OCI-LY1 (cell line): ENCODE measurements around the gene SPATA32.

ENCODE experiments used
- H2AFZ ChIP-seq: fragments of 200-600 bp; sonication (generic), shearing (Covaris generic); 2 replicates; pipeline ENCODE4 v1.6.0; 2014; ENCODE audit warnings: antibody characterized with exemption, mild to moderate bottlenecking, low read length
- H3F3A ChIP-seq: fragments of 200-600 bp; sonication (generic), shearing (Covaris generic); 2 replicates; pipeline ENCODE4 v1.6.0; 2014; ENCODE audit warnings: mild to moderate bottlenecking, antibody characterized with exemption, low read length, moderate library complexity; ENCODE audit not compliant: insufficient read depth
- H3K27ac ChIP-seq: fragments of 200-600 bp; sonication (generic); 2 replicates; pipeline ENCODE4 v1.5.1; 2014; ENCODE audit warnings: low read length, mixed run types, mild to moderate bottlenecking, low read depth; ENCODE audit not compliant: poor library complexity, severe bottlenecking
- H3K27me3 ChIP-seq: fragments of 200-600 bp; sonication (generic); 2 replicates; pipeline ENCODE4 v1.6.0; 2014; ENCODE audit warnings: antibody characterized with exemption, mild to moderate bottlenecking, low read length, moderate library complexity; ENCODE audit not compliant: insufficient read depth
- H3K36me3 ChIP-seq: fragments of 200-600 bp; sonication (generic); 2 replicates; pipeline ENCODE4 v1.6.1; 2014; ENCODE audit warnings: mild to moderate bottlenecking, antibody characterized with exemption, low read length, moderate library complexity, mixed read lengths; ENCODE audit not compliant: insufficient read depth
- H3K4me1 ChIP-seq: fragments of 200-600 bp; sonication (generic); 2 replicates; pipeline ENCODE4 v1.5.1; 2014; ENCODE audit warnings: mild to moderate bottlenecking, low read length, moderate library complexity; ENCODE audit not compliant: insufficient read depth, severe bottlenecking
- H3K4me2 ChIP-seq: fragments of 200-600 bp; sonication (generic), shearing (Covaris generic); 2 replicates; pipeline ENCODE4 v1.6.1; 2014; ENCODE audit warnings: low read length
- H3K4me3 ChIP-seq: fragments of 200-600 bp; sonication (generic); 2 replicates; pipeline ENCODE4 v1.5.1; 2014; ENCODE audit warnings: low read length, low read depth, mild to moderate bottlenecking, mixed read lengths; ENCODE audit not compliant: poor library complexity, severe bottlenecking
- H3K79me2 ChIP-seq: fragments of 200-600 bp; shearing (Covaris generic); 2 replicates; pipeline ENCODE4 v1.6.1; 2016; ENCODE audit warnings: mixed run types, low read length, mixed read lengths; ENCODE audit not compliant: insufficient read depth
- H3K9ac ChIP-seq: fragments of 200-600 bp; sonication (generic), shearing (Covaris generic); 2 replicates; pipeline ENCODE4 v1.6.1; 2014; ENCODE audit warnings: mild to moderate bottlenecking, low read length, mixed read lengths
- H3K9me2 ChIP-seq: fragments of 200-600 bp; sonication (generic), shearing (Covaris generic); 2 replicates; pipeline ENCODE4 v1.6.1; 2014; ENCODE audit warnings: low read depth, mild to moderate bottlenecking, low read length, mixed read lengths
- H3K9me3 ChIP-seq: fragments of 200-600 bp; shearing (Covaris generic); 2 replicates; pipeline ENCODE4 v1.6.1; 2014; ENCODE audit warnings: low read length, mixed read lengths
- H4K20me1 ChIP-seq: fragments of 200-600 bp; sonication (generic), shearing (Covaris generic); 2 replicates; pipeline ENCODE4 v1.6.0; 2016; ENCODE audit warnings: mild to moderate bottlenecking, low read length; ENCODE audit not compliant: insufficient read depth
- EZH2 ChIP-seq: fragments of 200-600 bp; sonication (generic), shearing (Covaris generic); IDR thresholded peaks from 2 replicates; pipeline ENCODE4 v1.8.0; 2017; ENCODE audit warnings: borderline replicate concordance, mixed run types, mild to moderate bottlenecking, antibody characterized with exemption, low read length, moderate library complexity, mixed read lengths
- TF ChIP-seq, protein P1 (sequence below): fragments of 200-600 bp; sonication (generic), shearing (Covaris generic); IDR thresholded peaks from 2 replicates; pipeline ENCODE4 v1.5.1; 2017; ENCODE audit warnings: mild to moderate bottlenecking, antibody characterized with exemption, low read length, moderate library complexity, mixed read lengths

SPATA32 gene

DNA sequence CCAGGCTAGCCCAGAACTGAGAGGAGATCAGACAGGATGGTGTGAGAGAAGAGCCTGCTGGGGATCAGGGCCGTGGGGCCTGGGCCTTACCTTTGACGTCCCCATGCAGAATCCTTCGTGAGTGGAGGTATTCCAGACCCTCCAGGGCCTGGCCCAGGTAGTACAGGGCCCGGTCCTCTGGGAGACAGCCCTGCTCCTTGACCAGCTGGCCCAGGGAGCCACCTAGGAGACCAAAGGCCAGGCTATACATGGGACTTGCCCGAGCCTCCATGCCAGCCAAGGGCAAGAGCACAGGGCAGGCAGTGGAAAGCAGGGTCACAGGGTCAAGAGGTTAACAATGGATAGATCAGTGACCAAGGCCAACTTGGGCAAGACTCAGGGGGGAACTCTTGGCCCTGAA, 12.1 kb upstream of the SPATA32 start:
- Histone ChIP-seq H3F3A (no peaks in the 10 kb centered on the region), H3K4me3 (no peak overlapping the region), H2AFZ (no peak overlapping the region), H4K20me1 (no peaks in the 10 kb centered on the region), H3K27ac (no peak overlapping the region), H3K9ac (no peak overlapping the region), H3K4me2 (no peak overlapping the region), H3K79me2 (no peaks in the 10 kb centered on the region), H3K4me1 (peaks cover 4% of the 10 kb centered on the region), H3K9me3 (no peaks in the 10 kb centered on the region), H3K9me2 (no peaks in the 10 kb centered on the region), H3K36me3 (peaks cover 22% of the 10 kb centered on the region; the same call in 1 of the 2 replicates), H3K27me3 (no peaks in the 10 kb centered on the region)
- no peak for TF ChIP-seq EZH2
- TF ChIP-seq, protein P1, sequence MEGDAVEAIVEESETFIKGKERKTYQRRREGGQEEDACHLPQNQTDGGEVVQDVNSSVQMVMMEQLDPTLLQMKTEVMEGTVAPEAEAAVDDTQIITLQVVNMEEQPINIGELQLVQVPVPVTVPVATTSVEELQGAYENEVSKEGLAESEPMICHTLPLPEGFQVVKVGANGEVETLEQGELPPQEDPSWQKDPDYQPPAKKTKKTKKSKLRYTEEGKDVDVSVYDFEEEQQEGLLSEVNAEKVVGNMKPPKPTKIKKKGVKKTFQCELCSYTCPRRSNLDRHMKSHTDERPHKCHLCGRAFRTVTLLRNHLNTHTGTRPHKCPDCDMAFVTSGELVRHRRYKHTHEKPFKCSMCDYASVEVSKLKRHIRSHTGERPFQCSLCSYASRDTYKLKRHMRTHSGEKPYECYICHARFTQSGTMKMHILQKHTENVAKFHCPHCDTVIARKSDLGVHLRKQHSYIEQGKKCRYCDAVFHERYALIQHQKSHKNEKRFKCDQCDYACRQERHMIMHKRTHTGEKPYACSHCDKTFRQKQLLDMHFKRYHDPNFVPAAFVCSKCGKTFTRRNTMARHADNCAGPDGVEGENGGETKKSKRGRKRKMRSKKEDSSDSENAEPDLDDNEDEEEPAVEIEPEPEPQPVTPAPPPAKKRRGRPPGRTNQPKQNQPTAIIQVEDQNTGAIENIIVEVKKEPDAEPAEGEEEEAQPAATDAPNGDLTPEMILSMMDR, result no peak

DNA sequence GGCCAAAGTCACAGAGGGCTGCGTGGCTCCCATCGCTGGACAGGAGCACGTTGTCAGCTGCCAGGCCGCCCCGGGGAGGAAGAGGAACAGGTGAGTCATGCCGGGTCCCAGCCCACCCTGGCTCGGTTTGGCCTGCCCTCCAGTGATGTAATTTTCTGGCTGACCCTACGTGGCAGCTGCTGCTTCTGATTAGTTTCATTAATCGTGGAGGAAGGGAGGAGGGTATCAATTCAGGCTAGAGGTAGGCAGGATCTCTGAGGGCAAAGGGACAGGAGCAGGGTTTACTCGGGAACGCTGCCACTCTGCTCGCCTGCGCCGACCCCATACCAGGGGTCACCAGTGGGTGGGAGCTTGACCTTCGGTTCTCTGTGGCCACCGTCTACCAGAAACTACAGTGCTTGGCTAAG, 11.7 kb upstream of the SPATA32 start:
- Histone ChIP-seq H4K20me1 (no peaks in the 10 kb centered on the region), H3K36me3 (peaks cover 22% of the 10 kb centered on the region; the same call in 1 of the 2 replicates), H3F3A (no peaks in the 10 kb centered on the region), H3K4me2 (no peak overlapping the region), H3K4me3 (no peak overlapping the region), H3K9ac (no peak overlapping the region), H2AFZ (no peak overlapping the region), H3K79me2 (no peaks in the 10 kb centered on the region), H3K9me3 (no peaks in the 10 kb centered on the region), H3K9me2 (no peaks in the 10 kb centered on the region), H3K27me3 (no peaks in the 10 kb centered on the region), H3K27ac (no peak overlapping the region), H3K4me1 (peaks cover 4% of the 10 kb centered on the region)
- no peak for TF ChIP-seq EZH2
- TF ChIP-seq, protein P1, result no peak

DNA sequence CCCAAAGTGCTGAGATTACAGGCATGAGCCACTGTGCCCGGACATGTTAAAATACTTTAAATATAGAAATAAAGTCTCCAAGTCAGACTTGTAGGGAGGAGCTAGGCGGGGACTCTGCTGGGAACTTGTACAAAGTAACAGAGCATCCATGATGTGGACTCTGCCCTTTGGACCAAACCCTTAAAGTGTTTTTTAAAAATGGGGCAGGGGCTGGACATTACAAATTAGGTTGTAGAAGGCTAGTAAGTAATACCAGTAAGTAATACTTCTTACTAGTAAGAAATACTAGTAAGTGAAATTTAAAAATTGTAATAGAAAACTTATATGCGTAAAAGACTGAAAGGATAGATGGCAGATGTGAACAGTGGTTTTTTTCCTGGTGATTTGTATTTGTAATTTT, 9.7 kb upstream of the SPATA32 start:
- H3K4me1 ChIP-seq, result no peaks in the 10 kb centered on the region
- no peaks in the 10 kb centered on the region for H4K20me1 ChIP-seq
- no peak overlapping the region for H3K4me3 ChIP-seq
- TF ChIP-seq, protein P1, result no peak
- TF ChIP-seq EZH2, result no peak
- H3F3A ChIP-seq, result no peaks in the 10 kb centered on the region
- H3K9me3 ChIP-seq, result no peaks in the 10 kb centered on the region
- H3K27ac ChIP-seq, result no peak overlapping the region
- no peak overlapping the region for H2AFZ ChIP-seq
- H3K9me2 ChIP-seq, result no peaks in the 10 kb centered on the region
- H3K79me2 ChIP-seq, result no peaks in the 10 kb centered on the region
- no peaks in the 10 kb centered on the region for H3K27me3 ChIP-seq
- peaks cover 34% of the 10 kb centered on the region; the same call in 1 of the 2 replicates for H3K36me3 ChIP-seq
- H3K4me2 ChIP-seq, result no peak overlapping the region
- H3K9ac ChIP-seq, result no peak overlapping the region
